Stimulated activated CD8-positive, alpha-beta memory T cell treated with anti-CD3 and anti-CD28 coated beads, Interleukin-15, amount 100 ng/mL, for 24 hours (primary cell): ENCODE results near the gene SMARCAL1.

Source experiments
- DNase-seq: peaks from one replicate; pipeline ENCODE4 v3.0.0-alpha.2; 2020; ENCODE audit warnings: low read depth

Gene SMARCAL1

GRCh38 chr2:216477283-216478035, 65.2 kb downstream of the SMARCAL1 start:
- DNase-seq = no peak

GRCh38 chr2:216478151-216478550, 65.9 kb downstream of the SMARCAL1 start:
- no peak for DNase-seq

GRCh38 chr2:216478791-216479190, 66.5 kb downstream of the SMARCAL1 start:
- no peak for DNase-seq

GRCh38 chr2:216480221-216480620, 67.9 kb downstream of the SMARCAL1 start:
- no peak for DNase-seq

GRCh38 chr2:216482640-216483039, 70.4 kb downstream of the SMARCAL1 start:
- DNase-seq = no peak

GRCh38 chr2:216485237-216485636, 73.0 kb downstream of the SMARCAL1 start:
- no peak for DNase-seq

GRCh38 chr2:216485745-216486144, 73.5 kb downstream of the SMARCAL1 start:
- no peak for DNase-seq

- DNase-seq = no peak
Measured at GRCh38 chr2:216486271-216486670, 74.0 kb downstream of the SMARCAL1 start.

- DNase-seq = no peak
Measured at GRCh38 chr2:216486708-216487107, 74.4 kb downstream of the SMARCAL1 start.

GRCh38 chr2:216490061-216490460, 77.8 kb downstream of the SMARCAL1 start:
- DNase-seq = no peak

GRCh38 chr2:216491793-216492596, 79.7 kb downstream of the SMARCAL1 start:
- DNase-seq = no peak

GRCh38 chr2:216492597-216493333, 80.5 kb downstream of the SMARCAL1 start:
- DNase-seq = no peak

- DNase-seq = no peak
Measured at GRCh38 chr2:216493334-216493685, 81.0 kb downstream of the SMARCAL1 start.

- no peak for DNase-seq
Measured at GRCh38 chr2:216495656-216496055, 83.4 kb downstream of the SMARCAL1 start.

GRCh38 chr2:216497382-216498069, 85.2 kb downstream of the SMARCAL1 start:
- no peak for DNase-seq

GRCh38 chr2:216498070-216498378, 85.7 kb downstream of the SMARCAL1 start:
- no peak for DNase-seq

GRCh38 chr2:216498379-216499352, 86.4 kb downstream of the SMARCAL1 start, which contains the start of gene RPL37A:
TSS of gene RPL37A (plus strand) at chr2:216498844. CDS start at chr2:216498875, 31 bp downstream.
- peak; percentile 77 for DNase-seq

GRCh38 chr2:216499641-216500218, 87.4 kb downstream of the SMARCAL1 start:
- peak; percentile 18 for DNase-seq

- no peak for DNase-seq
Measured at GRCh38 chr2:216500572-216500971, 88.3 kb downstream of the SMARCAL1 start.

GRCh38 chr2:216501854-216502253, 89.6 kb downstream of the SMARCAL1 start:
- DNase-seq = no peak
